Kidney tubule cell (primary cell): Measurements from ENCODE around the gene GADL1.

ENCODE experiments used
- DNase-seq: peaks from one replicate; pipeline ENCODE4 v3.0.0-alpha.2; 2018; ENCODE audit warnings: low spot score

Gene GADL1

DNA sequence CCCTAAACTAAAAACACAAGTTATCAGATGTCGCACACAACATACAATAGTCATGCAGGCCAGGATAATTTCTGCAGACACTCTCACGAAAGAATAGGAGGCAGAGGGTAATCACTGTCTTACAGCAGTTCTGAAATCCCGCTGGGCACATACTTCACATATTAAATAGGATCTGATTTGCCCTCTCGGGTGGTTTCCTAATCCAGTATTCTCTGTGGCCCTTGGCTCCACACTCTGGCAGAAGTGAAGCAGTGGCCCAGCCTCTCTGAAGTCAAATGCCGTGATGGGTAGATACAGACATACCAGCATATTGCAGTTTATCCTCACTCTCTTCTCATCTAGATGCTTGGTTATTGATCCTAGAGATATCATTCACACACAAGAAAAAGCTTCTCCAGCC, 19.0 kb downstream of the GADL1 start:
- no peak for DNase-seq

DNA sequence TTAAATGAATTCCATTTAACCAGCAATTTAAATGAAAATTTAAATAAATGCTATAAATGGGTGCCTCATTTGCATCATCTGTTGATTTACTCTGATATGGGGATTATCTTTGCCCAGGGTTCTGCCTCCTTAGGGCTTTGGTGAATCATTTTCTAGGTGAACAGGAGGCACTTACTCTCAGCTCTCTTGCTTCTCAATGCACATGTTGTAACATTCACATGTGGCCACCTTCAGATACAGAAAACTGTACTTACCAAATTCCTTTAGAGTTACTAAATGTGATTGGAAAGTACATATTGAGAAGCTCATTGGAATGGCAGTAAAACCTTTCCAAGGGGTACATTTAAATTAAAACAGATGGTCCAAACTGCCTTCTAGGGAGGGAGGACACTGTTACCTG, 20.8 kb downstream of the GADL1 start:
- DNase-seq: peak; percentile 8

DNA sequence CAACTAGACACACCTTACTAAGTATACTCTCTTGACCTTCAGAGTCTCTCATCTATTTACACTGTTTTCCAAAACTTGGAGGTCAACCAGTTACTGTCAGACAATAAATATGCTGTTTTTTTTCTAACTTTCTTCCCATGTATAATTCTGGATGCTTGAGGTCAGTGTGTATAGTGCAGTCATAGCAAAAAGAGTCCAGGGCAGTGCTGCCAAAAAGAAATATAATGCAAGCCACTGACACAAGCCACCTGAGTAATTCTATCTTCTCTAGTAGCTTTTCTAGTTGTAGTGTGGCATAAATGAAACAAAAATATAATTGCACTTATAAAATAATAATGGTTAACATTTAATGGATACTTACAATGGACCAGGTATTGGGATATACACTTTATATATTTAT, 21.6 kb downstream of the GADL1 start:
- DNase-seq: no peak

DNA sequence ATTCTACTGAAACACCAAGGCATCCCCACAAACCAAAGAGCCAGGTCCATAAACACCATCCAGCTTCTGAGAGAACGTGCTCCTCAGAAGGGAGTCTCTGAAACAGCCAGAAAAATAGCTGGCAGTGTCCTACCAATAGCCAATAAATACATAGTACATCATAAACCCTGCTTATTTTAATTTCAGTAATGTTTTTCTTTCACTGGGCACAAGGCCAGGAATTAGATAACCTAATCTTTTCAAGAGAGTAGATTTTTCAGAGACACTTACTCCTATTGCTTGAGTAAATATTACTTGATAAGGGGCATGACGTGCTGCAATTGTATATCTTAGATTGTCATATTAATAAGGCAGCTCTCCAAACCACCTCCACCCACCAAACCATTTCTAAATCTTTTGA, 22.7 kb downstream of the GADL1 start:
- DNase-seq: no peak

DNA sequence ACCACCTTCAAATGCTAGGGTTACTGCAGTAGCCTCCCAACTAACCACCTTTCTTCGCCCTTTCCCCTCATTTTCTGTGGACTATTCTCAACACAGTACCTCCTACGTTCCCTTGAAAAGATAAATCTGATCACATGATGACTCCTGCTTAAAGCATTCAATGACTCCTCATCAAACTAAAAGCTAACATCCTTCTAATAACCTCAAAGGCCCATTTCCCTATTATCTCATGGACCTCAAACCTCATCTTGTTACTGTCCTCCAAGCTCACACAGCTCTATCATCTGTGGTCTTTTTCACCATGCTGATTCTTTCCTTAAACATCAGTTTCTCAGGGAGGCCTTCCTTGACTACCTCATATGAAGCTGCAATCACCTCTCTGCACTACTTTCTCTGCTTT, 29.6 kb downstream of the GADL1 start:
- peak; percentile 7 for DNase-seq

DNA sequence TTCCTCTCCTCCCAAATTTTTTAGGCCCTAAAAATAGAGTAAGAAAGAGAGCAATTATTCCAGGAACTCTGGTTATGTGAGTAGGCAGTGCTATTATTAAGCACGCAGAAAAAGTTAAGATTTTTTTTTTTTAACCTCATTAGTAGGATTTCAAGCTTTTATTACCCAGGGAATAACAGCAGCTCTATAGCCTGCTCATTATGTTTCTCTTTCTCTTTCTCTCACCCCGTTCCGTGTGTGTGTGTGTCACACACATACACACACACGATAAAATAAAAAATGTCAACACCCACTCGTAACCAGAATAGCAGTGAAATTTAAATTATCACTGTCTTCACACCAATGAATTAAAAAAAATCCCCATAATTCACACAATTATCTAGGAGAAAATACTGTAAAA, 30.3 kb downstream of the GADL1 start:
- no peak for DNase-seq

DNA sequence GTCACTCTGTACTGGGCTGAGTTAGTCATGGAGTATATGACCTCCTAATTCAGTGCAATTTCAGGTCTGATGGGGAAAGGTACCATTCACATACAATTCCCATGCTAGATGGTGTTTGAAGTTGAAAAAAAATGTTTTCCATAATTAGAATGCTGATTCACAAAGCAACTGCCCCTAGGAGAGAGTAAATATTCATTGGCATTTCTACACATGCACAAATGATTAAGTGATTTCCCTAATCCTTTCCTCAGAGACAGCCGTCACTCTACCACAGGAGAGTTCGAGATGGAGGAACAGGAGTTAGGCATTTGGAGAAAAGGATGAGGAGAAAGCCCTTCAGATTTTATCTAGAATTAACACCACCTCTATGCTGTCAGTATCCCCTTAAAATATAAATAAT, 32.5 kb downstream of the GADL1 start:
- no peak for DNase-seq

DNA sequence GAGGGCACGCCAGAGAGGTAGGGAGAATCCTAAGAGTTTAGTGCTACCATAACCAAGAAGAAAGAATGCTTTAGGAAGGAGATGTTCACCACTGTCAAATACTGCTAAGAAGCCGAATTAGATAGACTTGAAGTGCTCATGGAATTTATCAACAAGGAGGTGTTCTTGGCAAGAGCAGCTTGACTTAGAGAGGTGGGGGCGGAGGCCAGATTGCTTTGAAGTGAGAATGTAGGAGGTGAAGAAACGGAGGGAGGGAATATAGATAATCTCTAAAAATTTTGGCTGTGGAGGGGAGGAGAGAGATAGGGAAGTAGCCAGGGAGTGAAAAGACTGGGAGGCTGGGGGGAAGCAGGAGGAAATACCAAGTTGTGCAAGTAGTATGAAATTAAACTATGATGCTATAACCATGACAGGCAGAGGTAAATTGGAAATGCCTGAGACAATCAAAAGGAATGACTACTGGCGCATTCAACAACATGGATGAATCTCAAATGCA, 35.5 kb downstream of the GADL1 start:
- no peak for DNase-seq

DNA sequence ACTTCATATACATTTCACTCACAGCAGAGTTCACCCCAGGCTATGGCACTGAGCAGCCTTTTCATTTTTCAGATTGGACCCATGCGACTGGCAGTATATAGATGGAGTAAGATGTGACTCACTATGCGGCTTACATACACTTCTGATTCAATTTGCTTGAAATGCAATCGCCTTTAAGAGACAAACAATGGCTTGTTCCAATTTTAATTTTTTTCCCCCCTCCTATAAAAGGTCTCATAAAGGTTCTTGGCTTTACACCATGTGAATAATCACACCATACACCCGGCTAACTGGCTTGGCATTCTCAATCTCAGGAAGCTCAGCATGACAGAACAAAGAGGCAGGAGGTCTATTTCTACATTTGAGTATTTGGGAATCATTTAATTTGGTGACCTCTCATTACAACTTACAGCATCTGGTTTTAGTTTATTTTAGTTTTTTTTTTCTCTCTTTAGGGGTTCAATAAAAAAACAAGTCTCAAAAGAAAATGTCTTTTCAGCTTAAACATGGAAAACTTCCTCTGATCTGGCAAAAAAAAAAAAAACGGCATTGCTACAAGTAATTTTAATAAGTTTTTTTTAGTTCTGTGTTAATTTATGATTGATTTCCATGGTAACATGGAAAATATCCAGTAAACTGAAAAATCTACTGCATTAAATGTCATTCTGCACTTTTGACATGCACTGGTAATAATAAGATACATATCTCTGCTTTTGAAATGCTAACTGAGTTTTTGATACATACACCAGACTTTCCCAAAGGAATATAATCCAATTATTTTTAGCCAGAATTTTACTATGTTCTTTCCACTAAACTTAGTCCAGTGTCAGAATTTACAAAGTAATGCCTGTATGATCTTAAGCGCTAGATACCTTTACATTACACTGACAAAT, 38.8 kb downstream of the GADL1 start:
- no peak for DNase-seq

DNA sequence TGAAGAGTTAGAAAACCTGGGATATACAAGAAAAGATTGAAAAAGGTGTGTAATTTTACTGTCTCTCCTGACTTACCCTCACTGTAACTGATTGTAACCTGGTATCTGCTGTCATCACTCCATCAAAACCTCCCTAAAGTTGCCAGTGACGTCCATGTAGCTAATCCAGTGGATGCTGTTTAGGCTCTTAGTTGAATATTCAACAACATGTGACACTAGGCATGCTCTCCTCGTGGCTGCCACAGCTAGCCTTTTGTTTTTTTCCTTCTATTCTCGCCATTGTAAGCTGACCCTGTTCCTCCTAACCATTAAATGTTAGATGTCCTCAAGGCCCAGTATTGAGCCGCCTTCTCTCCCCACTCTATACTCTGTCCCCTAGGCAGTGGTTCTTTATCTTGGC, 41.6 kb downstream of the GADL1 start:
- no peak for DNase-seq

DNA sequence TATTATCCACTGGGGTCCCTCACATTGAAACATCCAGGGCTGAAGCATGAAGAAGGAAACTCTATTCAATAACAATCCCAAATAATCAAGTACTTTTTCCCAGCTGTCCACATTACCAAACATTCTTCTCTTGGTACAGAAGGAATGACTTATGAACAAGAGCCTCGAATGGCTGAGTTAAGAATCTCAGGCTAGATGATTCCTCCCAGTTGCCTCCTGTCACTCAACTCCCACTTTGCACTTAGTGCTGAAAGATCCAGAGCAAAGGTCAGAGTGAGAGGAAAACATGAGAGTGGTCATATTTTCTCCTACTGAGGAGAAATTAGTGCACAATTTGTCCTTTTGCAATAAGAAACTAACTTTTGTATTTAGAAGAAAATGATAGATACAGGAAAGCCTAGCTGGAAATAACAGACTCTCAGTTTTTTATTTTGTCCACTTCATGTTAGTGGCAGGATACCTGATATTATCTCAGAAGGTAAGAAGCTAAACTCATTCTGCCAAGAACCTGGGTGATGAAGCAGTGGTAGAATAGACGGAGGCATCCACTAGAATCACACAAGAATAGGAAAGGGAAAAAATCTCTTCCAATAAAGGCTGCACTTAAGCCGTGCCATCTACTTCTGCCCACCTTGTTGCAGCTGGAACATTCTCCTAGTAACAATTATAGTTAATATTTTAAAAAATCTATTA, 46.2 kb downstream of the GADL1 start:
- DNase-seq: no peak

DNA sequence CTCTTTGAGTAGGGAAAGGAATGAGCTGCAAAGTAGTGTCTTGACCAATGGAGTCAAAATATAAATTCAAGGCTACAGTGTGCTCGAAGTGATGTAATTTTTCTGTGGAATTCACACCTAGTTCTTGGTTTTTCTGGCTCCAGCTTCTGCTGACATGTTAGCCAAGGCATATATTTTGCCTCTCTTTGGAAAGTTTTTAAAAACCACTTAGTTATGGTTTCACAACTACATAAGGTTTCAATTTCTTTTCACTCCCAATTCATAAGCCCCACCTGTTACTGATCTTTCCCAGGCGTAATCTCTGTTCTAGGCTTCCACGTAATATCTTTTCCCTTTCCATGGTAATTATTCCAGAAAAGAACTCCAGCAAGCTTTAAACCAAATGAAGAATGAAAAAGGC, 46.9 kb downstream of the GADL1 start:
- DNase-seq: no peak

DNA sequence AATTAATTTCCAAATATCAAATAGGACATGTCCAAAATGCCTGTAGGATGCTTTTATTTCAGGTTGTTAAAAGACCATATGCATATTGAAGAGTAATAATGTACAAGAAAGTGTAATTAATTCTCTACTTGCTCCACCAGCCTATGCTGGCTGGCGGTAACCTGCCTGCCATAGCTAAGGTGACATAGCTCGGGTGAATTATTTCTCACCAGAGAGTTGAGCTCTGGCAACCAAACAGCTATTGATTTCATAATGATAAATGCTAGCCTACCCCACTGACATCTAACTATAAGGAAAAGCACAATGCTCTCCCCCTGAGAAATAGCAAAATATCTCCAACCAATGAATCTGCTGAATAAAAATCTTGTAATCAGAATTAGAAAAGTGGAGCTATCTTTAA, 48.9 kb downstream of the GADL1 start:
- no peak for DNase-seq

DNA sequence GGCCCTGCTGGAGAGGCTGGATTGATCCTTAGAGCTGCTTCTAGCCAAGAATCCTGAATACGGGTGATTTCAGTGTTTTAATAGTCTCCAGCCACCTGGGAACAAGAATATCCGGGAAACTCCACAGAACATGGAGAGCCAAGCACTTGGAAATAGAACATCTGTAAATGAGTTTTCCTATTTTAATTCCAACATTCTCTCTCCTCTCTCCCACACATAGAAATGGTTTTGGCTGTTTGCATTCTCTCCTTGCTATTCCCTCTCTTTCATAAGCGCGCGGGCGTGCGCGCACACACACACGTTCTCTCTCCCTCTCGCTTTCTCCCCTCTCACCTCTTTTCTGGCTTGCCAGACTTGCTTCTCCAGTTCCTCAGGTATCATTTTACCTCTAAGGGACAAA, 50.6 kb downstream of the GADL1 start:
- no peak for DNase-seq

DNA sequence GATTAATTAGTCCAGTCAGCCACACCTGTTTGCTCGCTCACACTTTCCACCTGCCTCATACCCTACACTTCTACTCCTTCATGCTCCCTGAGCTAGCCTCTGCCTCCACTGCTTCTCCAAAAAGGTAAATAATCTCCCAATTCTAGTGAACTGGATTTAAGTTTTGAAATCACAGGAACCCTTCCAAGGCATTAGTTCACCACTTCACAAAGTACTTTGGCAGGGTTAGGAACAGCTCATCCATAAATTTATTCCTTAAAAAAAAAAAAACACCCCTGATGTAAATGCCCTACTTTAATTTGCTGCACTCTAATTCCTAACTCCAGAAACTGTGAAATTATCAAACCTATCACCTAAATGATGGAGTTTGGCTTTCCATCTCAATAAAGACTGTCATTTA, 58.3 kb downstream of the GADL1 start:
- no peak for DNase-seq

DNA sequence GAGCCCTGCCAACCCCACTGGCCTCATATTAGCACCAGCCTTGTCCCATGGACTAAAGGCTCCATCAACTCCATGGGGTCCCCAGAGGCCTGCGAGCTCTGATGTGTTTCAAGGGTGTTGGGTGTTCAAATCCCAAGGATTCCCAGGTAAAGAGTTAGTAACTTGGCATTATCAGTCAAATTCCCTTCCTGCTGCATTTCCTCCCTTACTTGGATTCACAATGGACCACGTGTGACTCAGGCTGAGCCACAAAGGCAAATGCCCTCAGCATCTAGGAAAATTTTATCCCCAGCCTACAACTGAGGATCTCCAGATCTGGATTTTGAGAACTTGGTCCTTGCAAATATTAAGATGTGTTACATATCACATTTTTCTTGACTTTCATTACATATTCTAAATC, 58.8 kb downstream of the GADL1 start:
- peak; percentile 4 for DNase-seq

DNA sequence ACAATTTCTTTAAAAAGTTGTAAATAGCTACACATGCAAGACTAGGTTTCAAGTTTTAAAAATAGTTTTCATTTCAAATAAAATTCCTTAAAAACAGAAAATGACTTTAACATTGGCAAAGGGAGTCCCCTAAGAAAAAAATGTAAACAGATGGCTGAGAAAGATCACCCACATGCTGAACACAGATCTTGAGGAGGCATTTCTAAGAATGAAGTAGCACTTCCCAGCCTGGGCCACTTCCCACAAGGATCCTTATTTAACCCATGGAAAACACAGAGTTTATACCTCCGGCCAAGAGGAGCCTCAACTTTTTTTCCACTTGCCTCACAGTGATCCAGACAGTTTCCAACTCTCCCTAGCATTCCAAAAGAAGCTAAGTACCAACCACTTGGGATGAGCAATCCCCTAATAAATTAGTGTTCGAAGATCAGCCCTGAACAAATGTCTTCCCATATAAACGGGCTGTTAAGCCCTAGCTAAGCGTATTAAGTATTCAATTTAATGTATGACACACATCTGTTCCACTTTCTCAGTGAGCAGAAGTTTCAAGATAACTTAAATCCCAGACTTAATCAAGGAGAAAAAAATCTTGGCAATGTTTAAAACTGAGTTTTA, 61.4 kb downstream of the GADL1 start:
- DNase-seq: no peak

DNA sequence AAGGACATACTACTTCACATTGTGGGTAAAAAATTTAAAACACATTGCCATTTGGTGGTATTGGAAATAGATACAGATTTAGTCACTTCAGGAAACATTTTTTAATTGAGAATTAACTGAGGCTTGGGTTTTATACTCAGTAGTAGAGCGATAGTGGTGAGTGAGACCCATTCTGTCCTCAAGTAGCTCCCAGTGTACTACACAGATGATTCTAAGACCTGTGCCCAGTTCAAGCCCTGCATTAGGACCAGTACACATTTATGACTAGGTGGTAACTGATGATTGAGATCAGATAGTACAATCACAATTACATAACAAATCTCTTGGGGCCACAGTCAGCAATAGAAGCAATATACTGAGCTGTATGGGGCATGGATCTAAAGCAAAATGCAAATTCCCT, 67.4 kb downstream of the GADL1 start:
- DNase-seq: no peak

DNA sequence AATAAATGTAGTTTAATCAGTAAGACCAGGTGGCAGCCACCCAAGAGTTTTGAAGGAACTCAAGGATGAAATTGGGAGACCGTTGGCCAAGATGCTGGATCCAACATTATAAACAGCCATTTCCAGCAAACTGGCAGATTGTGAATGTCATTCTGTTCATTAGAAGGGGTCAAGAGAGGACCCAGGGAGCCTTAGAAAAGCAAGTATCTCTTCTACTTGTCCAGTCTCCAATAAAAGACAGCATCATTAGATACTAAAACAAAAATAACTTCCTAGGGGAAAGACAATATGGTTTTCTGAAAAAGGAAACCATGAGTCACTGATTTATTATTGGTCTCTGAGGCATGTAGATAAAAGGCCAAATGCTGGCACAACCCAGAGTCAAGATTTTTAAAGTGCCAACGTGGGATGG, 67.9 kb downstream of the GADL1 start:
- no peak for DNase-seq

DNA sequence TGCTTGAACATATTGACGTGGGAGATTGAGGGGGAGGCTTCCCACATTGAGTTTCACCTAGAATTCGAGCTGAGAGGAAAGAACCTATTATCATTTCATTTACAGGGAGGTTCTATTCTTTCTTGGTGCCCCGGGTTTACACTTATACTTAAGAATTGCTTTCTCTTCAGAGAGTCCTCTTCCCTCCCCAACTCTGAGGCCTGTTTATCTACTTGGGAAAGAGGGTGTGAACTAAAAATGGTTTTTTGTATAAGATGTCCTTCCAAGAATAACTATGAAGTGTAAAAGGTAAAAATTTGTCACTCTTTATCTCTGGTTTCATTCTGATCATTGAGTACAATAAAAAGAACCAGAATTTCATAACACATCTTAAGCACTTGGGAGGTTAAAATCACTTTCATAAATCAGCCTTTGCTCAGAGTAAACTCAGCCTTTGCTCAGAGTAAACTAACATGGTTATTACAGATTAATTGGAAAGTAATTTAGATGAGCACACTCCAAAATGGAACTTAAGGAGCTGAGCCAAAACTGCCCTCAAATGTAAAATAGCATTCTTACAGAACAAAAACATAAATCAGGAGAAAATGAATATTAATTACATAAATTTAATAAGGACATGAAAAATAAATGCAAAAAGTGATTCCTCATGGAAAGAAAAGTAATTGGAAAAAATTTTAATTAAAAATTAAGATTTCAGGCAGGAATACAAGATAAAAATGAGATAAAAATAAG, 75.2 kb downstream of the GADL1 start:
- DNase-seq: no peak

DNA sequence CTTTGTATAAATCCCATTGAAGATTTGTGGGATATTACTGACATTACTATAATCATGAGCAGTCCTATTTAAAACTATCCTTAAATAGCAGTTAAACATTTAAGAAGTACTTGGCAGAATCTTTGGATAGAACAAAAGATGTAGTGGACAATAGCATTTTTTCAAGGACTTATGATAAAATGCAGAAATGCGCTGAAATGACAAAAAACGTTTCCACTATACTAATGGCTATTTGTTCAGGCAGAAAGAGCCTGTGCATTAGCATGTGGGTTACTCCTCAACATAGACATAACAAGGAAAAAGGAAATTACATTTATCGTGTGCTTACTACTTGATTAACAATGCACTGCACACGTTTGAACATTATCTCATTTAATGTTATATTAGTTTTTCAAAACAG, 80.7 kb downstream of the GADL1 start:
- DNase-seq: no peak

DNA sequence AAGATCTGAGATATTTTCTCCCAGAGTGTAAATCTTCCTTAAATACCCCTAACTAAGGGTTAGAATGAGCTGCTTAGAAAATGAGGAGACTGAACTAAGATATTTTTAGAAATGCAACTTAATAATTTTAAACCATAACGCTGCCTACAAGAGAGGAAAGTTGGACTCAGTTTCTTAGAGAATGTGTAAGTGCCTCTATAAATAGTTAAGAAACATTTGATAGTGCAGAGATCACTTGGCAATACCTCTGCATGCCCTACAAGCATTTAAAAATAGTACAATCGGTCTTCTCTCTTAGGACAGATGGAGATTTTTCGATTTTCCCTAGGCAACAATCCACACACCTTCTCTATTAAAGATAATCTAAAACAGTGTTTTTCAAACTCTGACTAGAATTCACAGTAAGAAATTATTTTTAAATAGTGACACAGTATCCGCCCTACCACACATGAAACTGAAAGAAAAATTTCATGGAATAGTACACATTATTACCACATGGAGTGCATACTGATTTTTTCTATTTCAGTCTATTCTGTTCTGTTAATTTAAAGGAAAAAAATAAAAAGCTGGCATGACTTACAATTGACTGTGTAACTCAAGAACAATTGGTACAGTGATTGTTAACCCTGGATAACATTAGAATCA, 83.2 kb downstream of the GADL1 start:
- no peak for DNase-seq
